Left ventricle myocardium inferior (tissue), 1 donor: ENCODE data around the gene NUBP2. TPM values are rescaled to one million over a fixed set of nuclear protein-coding genes. Genes with fewer than 3 reads are reported as not detected.

Experiments used
- DNase-seq: peaks from one replicate; pipeline ENCODE4 v3.0.0-alpha.2; 2020
- H3K27ac ChIP-seq: fragments of 200-600 bp; replicated peaks from 2 replicates; pipeline ENCODE4 v1.8.0; 2021
- H3K27me3 ChIP-seq: fragments of 200-600 bp; 2 replicates; pipeline ENCODE4 v1.8.0; 2021; ENCODE audit warnings: low read depth
- H3K36me3 ChIP-seq: fragments of 200-600 bp; 2 replicates; pipeline ENCODE4 v1.8.0; 2021
- H3K4me1 ChIP-seq: fragments of 200-600 bp; 2 replicates; pipeline ENCODE4 v1.8.0; 2021
- H3K4me3 ChIP-seq: fragments of 200-600 bp; 2 replicates; pipeline ENCODE4 v1.8.0; 2021; ENCODE audit warnings: mild to moderate bottlenecking, moderate library complexity
- H3K9me3 ChIP-seq: fragments of 200-600 bp; replicated peaks from 2 replicates; pipeline ENCODE4 v1.8.0; 2021
- intact Hi-C: fragments of 100-400 bp; cut with micrococcal nuclease; formaldehyde crosslinking; loops from one replicate; pipeline ENCODE4 v1.11.0; 2022
- total RNA-seq: library from RNA; stranded (reverse); fragmentation: NEBNext Ultra II Directional; extraction: Animal tissue kit (Norgen Biotek cat#: 25700); gene quantifications from one replicate; pipeline ENCODE4 v1.2.1, GENCODE V29; 2021
- TF ChIP-seq, protein P1 (sequence below): fragments of 200-600 bp; IDR thresholded peaks from 2 replicates; pipeline ENCODE4 v1.8.0; 2021; ENCODE audit warnings: antibody characterized with exemption, mild to moderate bottlenecking, borderline replicate concordance
- donor health status: DM: no; HTN: yes; CAD: no; lungs with severe emphysema.

NUBP2 gene
- total RNA-seq, 1 donor from 2014 or later = 36.2 TPM

DNA sequence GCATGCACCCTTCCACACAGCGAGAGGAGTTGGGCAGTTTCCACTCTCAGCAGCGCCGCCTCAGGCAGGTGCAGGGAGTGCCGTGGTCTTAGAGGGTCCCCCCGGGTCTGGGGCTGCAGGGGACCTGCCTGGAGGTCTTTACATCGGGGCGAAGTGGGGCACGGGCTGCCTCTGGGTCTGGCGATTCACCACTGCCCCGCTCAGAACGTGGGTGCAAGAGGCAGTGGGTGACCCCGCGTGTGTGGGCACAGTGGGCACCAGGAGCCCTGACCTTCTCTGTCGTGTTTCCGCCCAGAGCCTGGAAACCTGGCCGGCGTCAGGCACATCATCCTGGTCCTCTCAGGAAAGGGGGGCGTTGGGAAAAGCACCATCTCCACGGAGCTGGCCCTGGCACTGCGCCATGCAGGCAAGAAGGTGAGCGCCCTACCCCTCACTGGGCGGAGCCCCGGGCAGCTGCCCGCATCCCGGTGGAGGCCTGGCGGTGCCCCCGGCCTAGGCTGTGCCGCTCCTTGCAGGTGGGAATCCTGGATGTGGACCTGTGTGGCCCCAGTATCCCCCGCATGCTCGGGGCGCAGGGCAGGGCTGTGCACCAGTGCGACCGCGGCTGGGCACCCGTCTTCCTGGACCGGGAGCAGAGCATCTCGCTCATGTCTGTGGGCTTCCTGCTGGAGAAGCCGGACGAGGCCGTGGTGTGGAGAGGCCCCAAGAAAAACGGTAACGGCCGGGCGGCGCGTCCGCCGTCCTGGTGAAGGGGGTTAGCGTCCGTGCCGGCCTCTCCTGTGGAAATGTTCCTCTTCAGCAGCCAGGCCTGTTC lies 3.7 kb downstream of the NUBP2 start:
- Histone ChIP-seq H3K4me3 (no peak overlapping the region), H3K36me3 (peaks cover 38% of the 10 kb centered on the region), H3K9me3 (no peaks in the 10 kb centered on the region), H3K27me3 (no peaks in the 10 kb centered on the region), H3K27ac (no peak overlapping the region), H3K4me1 (peaks cover 43% of the 10 kb centered on the region)
- TF ChIP-seq, protein P1, sequence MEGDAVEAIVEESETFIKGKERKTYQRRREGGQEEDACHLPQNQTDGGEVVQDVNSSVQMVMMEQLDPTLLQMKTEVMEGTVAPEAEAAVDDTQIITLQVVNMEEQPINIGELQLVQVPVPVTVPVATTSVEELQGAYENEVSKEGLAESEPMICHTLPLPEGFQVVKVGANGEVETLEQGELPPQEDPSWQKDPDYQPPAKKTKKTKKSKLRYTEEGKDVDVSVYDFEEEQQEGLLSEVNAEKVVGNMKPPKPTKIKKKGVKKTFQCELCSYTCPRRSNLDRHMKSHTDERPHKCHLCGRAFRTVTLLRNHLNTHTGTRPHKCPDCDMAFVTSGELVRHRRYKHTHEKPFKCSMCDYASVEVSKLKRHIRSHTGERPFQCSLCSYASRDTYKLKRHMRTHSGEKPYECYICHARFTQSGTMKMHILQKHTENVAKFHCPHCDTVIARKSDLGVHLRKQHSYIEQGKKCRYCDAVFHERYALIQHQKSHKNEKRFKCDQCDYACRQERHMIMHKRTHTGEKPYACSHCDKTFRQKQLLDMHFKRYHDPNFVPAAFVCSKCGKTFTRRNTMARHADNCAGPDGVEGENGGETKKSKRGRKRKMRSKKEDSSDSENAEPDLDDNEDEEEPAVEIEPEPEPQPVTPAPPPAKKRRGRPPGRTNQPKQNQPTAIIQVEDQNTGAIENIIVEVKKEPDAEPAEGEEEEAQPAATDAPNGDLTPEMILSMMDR = no peak
- peak; percentile 13 for DNase-seq
- intact Hi-C loops = no loop called here

DNA sequence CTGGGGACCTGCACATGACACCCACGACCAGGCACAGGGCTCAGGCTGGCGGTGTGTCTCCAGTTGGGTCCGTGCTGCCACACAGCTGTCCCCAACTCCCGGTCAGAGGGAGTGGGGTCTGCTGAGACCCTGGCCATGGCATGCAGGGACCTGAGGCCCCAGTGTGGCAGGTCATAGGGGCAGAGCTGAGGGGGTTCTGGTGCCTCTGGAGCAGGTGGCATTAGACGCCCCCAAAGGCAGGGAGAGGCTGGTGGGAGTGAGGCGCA lies 4.2 kb downstream of the NUBP2 start:
- Histone ChIP-seq H3K9me3 (no peaks in the 10 kb centered on the region), H3K36me3 (peaks cover 40% of the 10 kb centered on the region), H3K27me3 (no peaks in the 10 kb centered on the region), H3K4me1 (peaks cover 38% of the 10 kb centered on the region), H3K27ac (no peak overlapping the region), H3K4me3 (no peak overlapping the region)
- DNase-seq = no peak
- intact Hi-C loops = no loop called here
- TF ChIP-seq, protein P1 = no peak

DNA sequence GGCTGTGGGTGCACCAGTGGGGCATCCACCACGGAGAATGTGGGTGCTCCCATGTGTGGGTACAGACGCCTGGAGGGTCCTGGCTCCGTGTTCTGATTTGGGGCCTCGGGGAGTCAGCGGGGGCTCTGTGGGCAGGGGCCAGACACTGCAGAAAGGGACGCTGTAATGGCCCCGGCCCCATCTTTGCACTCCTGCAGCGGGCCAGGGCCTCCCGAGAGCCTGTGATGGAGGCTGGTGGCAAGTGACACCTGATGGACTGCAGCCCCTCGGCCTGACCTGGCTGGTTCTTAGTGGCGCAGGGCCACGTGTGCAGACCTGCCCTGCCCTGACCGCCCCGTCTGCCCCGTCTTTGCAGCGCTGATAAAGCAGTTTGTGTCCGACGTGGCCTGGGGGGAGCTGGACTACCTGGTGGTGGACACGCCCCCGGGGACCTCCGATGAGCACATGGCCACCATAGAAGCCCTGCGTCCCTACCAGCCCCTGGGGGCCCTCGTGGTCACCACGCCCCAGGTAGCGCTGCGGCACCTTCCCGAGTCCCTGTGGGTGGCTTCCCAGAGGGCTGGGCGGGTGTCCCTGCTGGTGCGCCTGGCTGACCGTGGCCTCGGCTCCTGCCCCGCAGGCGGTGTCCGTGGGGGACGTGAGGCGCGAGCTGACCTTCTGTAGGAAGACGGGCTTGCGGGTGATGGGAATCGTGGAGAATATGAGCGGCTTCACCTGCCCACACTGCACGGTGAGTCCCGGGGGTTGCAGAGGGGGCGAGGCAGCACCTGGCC lies 4.7 kb downstream of the NUBP2 start:
- intact Hi-C loops = no loop called here
- Histone ChIP-seq H3K27ac (no peak overlapping the region), H3K36me3 (peaks cover 42% of the 10 kb centered on the region), H3K4me1 (peaks cover 35% of the 10 kb centered on the region), H3K9me3 (no peaks in the 10 kb centered on the region), H3K27me3 (no peaks in the 10 kb centered on the region), H3K4me3 (no peak overlapping the region)
- TF ChIP-seq, protein P1 = no peak
- DNase-seq = peak; percentile 11

DNA sequence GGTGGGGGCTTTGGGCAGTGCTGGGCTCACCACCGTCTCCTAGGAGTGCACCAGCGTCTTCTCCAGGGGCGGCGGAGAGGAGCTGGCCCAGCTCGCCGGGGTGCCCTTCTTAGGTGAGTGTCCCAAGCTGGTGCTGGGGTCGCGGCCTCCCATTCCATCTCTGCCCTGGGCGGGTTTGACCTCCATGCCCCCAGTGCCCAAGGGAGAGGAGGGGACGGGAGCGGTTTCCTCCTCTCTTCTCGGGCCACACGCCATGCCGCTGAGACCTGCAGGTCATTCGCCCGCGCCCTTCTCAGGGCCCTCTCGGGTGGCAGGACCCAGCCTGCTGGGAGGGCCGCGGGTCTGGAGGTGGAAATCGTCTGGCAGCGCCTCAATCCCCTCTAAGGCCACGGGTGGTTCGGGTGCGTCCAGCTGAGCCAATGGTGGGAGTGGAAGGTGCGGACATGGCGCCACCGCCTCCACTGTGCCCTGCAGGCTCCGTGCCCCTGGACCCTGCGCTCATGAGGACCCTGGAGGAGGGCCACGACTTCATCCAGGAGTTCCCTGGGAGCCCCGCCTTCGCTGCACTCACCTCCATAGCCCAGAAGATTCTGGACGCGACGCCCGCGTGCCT lies 5.4 kb downstream of the NUBP2 start:
- no peaks in the 10 kb centered on the region for H3K9me3 ChIP-seq
- H3K27ac ChIP-seq = no peak overlapping the region
- intact Hi-C loops = no loop called here
- H3K4me1 ChIP-seq = peaks cover 32% of the 10 kb centered on the region
- DNase-seq = no peak
- TF ChIP-seq, protein P1 = no peak
- H3K36me3 ChIP-seq = peaks cover 45% of the 10 kb centered on the region
- H3K27me3 ChIP-seq = no peaks in the 10 kb centered on the region
- H3K4me3 ChIP-seq = no peak overlapping the region

DNA sequence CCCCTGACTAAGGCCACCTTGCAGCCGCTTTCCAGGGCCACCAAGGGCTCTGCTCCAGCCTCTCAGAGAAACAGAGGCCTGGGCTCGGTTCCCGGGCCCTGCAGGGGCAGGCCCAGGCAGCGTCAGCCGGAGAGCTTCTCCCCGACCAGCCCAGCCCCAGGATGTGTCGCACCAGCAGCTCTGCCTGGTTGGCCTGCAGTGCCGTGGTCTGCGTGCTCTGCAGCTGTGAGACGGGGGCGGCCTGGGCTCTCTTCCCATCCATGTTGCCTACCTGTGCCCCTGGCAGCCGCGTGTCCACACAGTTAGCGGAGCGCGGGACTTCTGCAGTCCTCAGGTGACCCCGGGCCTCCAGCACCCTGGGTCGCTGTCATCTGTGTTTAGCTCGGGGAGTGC lies 5.9 kb downstream of the NUBP2 start:
- peaks cover 27% of the 10 kb centered on the region for H3K4me1 ChIP-seq
- no peaks in the 10 kb centered on the region for H3K9me3 ChIP-seq
- H3K4me3 ChIP-seq = no peak overlapping the region
- TF ChIP-seq, protein P1 = no peak
- intact Hi-C loops = no loop called here
- no peaks in the 10 kb centered on the region for H3K27me3 ChIP-seq
- DNase-seq = no peak
- peaks cover 45% of the 10 kb centered on the region for H3K36me3 ChIP-seq
- no peak overlapping the region for H3K27ac ChIP-seq
